ENCODE measurements around the gene SRR. TPM values are rescaled to one million over a fixed set of nuclear protein-coding genes. Genes with fewer than 3 reads are reported as not detected.

SRR gene
- total and polyA plus RNA-seq, 9 of the 15 experiments (the other 6 are each of a cell fraction or from before 2014, with no cell fraction given) = 5.0 to 19.4 (median 7.9) TPM

GRCh38 chr17:2336215-2336851, 32.6 kb downstream of the SRR start, which contains the start of gene TSR1 (continued):
- TF ChIP-seq E2F3 (CRISPR knock-in tag; IDR thresholded peaks at IDR 0.05) (no peak), ETV6 (IDR thresholded peaks at IDR 0.05; ENCODE audit: borderline replicate concordance in 1 of 2, low read depth in 2 of 2, low read length in 1 of 2) (no peak), ETV6 (CRISPR knock-in tag; IDR thresholded peaks at IDR 0.05; ENCODE audit: borderline replicate concordance) (no peak), CBX3 (IDR thresholded peaks at IDR 0.05; ENCODE audit: borderline replicate concordance in 1 of 2, low read length in 2 of 2) (no peak), NR2C1 (IDR thresholded peaks at IDR 0.05) (peak; percentile 98), NR2C1 (tag; IDR thresholded peaks at IDR 0.05) (peak; percentile 99), CBFA2T2 (conservative IDR thresholded peaks at IDR 0.05) (no peak), MTA1 (IDR thresholded peaks at IDR 0.05; ENCODE audit: borderline replicate concordance) (no peak), CUX1 (CRISPR knock-in tag; IDR thresholded peaks at IDR 0.05) (no peak), EP400 (IDR thresholded peaks at IDR 0.05) (peak; percentile 99), ZNF551 (CRISPR knock-in tag; IDR thresholded peaks at IDR 0.05) (no peak), FOXP4 (CRISPR knock-in tag; IDR thresholded peaks at IDR 0.05; ENCODE audit: borderline replicate concordance) (no peak), KDM5B (IDR thresholded peaks at IDR 0.05; ENCODE audit: insufficient replicate concordance, low read depth, low read length) (peak; percentile 80), FOXK1 (CRISPR knock-in tag; IDR thresholded peaks at IDR 0.05; ENCODE audit: borderline replicate concordance) (0 out of 2 replicates have a peak, but pooled peaks have one; percentile 60), ZEB2 (IDR thresholded peaks at IDR 0.05) (no peak), ESRRB (CRISPR knock-in tag; IDR thresholded peaks at IDR 0.05; ENCODE audit: borderline replicate concordance) (no peak)
- TF ChIP-seq, protein P1, sequence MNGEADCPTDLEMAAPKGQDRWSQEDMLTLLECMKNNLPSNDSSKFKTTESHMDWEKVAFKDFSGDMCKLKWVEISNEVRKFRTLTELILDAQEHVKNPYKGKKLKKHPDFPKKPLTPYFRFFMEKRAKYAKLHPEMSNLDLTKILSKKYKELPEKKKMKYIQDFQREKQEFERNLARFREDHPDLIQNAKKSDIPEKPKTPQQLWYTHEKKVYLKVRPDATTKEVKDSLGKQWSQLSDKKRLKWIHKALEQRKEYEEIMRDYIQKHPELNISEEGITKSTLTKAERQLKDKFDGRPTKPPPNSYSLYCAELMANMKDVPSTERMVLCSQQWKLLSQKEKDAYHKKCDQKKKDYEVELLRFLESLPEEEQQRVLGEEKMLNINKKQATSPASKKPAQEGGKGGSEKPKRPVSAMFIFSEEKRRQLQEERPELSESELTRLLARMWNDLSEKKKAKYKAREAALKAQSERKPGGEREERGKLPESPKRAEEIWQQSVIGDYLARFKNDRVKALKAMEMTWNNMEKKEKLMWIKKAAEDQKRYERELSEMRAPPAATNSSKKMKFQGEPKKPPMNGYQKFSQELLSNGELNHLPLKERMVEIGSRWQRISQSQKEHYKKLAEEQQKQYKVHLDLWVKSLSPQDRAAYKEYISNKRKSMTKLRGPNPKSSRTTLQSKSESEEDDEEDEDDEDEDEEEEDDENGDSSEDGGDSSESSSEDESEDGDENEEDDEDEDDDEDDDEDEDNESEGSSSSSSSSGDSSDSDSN (IDR thresholded peaks at IDR 0.05; ENCODE audit: borderline replicate concordance in 1 of 2, low read depth in 2 of 2, low read length in 2 of 2) = no peak
- TF ChIP-seq, protein P2, sequence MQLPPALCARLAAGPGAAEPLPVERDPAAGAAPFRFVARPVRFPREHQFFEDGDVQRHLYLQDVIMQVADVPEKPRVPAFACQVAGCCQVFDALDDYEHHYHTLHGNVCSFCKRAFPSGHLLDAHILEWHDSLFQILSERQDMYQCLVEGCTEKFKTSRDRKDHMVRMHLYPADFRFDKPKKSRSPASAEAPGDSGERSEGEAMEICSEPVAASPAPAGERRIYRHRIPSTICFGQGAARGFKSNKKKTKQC (CRISPR knock-in tag; IDR thresholded peaks at IDR 0.05) = 0 out of 2 replicates have a peak, but pooled peaks have one; percentile 13
